Smooth muscle cell (in vitro differentiated cells): ENCODE data around the gene PDLIM7. TPM values are rescaled to one million over a fixed set of nuclear protein-coding genes. Genes with fewer than 3 reads are reported as not detected.
A peak's percentile ranks its signal among the peaks of the same experiment; 100 is the strongest.

ENCODE experiments used
- DNase-seq: peaks from one replicate; lab custom pipeline; 2025; ENCODE audit not compliant: unreplicated experiment; lab: John Stamatoyannopoulos, UW
- H2AFZ ChIP-seq: fragments of 200-600 bp; sonication (generic); 2 replicates; pipeline ENCODE4 v1.6.0; 2016; ENCODE audit warnings: antibody characterized with exemption, low read depth, mild to moderate bottlenecking
- H3F3A ChIP-seq: fragments of 200-600 bp; sonication (generic); 2 replicates; pipeline ENCODE4 v1.6.0; 2017; ENCODE audit warnings: antibody characterized with exemption, low read depth
- H3K27ac ChIP-seq: fragments of 200-600 bp; sonication (generic); 2 replicates; pipeline ENCODE4 v1.5.1; 2016; ENCODE audit warnings: low read depth, mild to moderate bottlenecking
- H3K27me3 ChIP-seq: fragments of 200-600 bp; sonication (generic); 2 replicates; pipeline ENCODE4 v1.6.1; 2016; ENCODE audit warnings: low read depth, mild to moderate bottlenecking
- H3K36me3 ChIP-seq: fragments of 200-600 bp; sonication (generic); 2 replicates; pipeline ENCODE4 v1.5.1; 2016; ENCODE audit warnings: low read depth
- H3K4me1 ChIP-seq: fragments of 200-600 bp; sonication (generic); 2 replicates; pipeline ENCODE4 v1.5.1; 2016; ENCODE audit warnings: low read depth
- H3K4me2 ChIP-seq: fragments of 200-600 bp; sonication (generic); 2 replicates; pipeline ENCODE4 v1.6.0; 2016; ENCODE audit warnings: mild to moderate bottlenecking
- H3K4me3 ChIP-seq: fragments of 200-600 bp; sonication (generic); 2 replicates; pipeline ENCODE4 v1.5.1; 2016; ENCODE audit warnings: mild to moderate bottlenecking
- H3K79me2 ChIP-seq: fragments of 200-600 bp; sonication (generic); 2 replicates; pipeline ENCODE4 v1.6.0; 2016; ENCODE audit warnings: low read depth, mild to moderate bottlenecking
- H3K9ac ChIP-seq: fragments of 200-600 bp; sonication (generic); 2 replicates; pipeline ENCODE4 v1.6.0; 2016; ENCODE audit warnings: low read depth
- H3K9me3 ChIP-seq: fragments of 200-600 bp; sonication (generic); replicated peaks from 2 replicates; pipeline ENCODE4 v1.5.1; 2016; ENCODE audit warnings: low read depth
- H4K20me1 ChIP-seq: fragments of 200-600 bp; sonication (generic); 2 replicates; pipeline ENCODE4 v1.6.0; 2016; ENCODE audit warnings: low read depth
- WGBS: methylation state at CpG from one replicate; pipeline ENCODE4 v1.1.7; 2016; ENCODE audit warnings: low lambda C conversion rate; 5-methylcytosine and 5-hydroxymethylcytosine counted together
- polyA plus RNA-seq: library from polyadenylated mRNA; unstranded; fragments of >200 nt; fragmentation: Nextera tagmentation; extraction: Ambion mirVana; gene quantifications from 2 replicates; pipeline ENCODE4 v1.2.1, GENCODE V29; 2016
- total RNA-seq: library from RNA; depleted of rRNA; stranded (reverse); fragments of >200 nt; gene quantifications from 2 replicates; pipeline ENCODE4 v1.2.3, GENCODE V29; 2014
- TF ChIP-seq, protein P1 (sequence below): fragments of 200-600 bp; sonication (generic); IDR thresholded peaks from 2 replicates; pipeline ENCODE4 v1.5.1; 2017; ENCODE audit warnings: borderline replicate concordance, mild to moderate bottlenecking, antibody characterized with exemption; ENCODE audit not compliant: insufficient read depth, poor library complexity, severe bottlenecking

PDLIM7 gene
- total and polyA plus RNA-seq, 2 experiments from 2014 or later, result 235 to 511 TPM

DNA sequence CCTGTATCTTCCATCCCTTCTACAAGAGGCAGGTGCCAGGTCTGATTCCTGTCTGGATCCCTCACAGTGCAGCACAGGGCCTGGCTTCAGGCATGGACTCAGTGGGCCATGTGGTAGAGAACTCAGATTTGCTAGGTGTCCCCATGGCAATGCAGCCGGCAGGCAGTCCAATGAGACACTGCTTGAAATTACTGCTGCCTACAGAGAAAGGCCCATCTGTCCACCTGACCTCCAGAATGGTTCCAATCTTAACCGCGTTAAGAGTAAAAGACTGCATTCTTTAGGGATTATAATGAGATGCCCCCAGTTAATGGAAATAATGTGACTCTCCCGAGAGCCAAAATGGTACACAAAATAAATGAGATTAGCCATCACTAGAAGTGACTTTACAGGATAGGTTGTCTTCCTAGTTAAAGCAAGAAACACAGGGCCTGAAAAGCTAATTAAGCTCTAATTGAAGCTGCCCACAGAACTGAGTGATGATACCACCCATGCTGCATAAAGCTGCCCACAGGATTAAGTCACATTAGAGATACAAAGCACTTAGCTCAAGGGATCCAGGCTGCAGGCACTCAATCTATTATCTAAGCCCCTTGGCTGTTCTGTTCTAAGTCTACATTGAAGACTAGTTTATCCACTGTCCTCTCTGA lies 45.5 kb upstream of the PDLIM7 start:
- no peaks in the 10 kb centered on the region for H3K27me3 ChIP-seq
- peaks cover 96% of the 10 kb centered on the region for H4K20me1 ChIP-seq
- H3K79me2 ChIP-seq, result peaks cover 60% of the 10 kb centered on the region
- H3K4me1 ChIP-seq, result peaks cover 31% of the 10 kb centered on the region
- no peak overlapping the region for H3K27ac ChIP-seq
- no peak overlapping the region for H3K9ac ChIP-seq
- DNase-seq, result no peak
- WGBS, result 64% methylated on average over 4 of the region's 4 CpGs
- no peaks in the 10 kb centered on the region for H3K9me3 ChIP-seq
- no peak overlapping the region for H3K4me2 ChIP-seq
- no peak overlapping the region for H3K4me3 ChIP-seq
- H3K36me3 ChIP-seq, result no peaks in the 10 kb centered on the region
- TF ChIP-seq, protein P1, sequence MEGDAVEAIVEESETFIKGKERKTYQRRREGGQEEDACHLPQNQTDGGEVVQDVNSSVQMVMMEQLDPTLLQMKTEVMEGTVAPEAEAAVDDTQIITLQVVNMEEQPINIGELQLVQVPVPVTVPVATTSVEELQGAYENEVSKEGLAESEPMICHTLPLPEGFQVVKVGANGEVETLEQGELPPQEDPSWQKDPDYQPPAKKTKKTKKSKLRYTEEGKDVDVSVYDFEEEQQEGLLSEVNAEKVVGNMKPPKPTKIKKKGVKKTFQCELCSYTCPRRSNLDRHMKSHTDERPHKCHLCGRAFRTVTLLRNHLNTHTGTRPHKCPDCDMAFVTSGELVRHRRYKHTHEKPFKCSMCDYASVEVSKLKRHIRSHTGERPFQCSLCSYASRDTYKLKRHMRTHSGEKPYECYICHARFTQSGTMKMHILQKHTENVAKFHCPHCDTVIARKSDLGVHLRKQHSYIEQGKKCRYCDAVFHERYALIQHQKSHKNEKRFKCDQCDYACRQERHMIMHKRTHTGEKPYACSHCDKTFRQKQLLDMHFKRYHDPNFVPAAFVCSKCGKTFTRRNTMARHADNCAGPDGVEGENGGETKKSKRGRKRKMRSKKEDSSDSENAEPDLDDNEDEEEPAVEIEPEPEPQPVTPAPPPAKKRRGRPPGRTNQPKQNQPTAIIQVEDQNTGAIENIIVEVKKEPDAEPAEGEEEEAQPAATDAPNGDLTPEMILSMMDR, result no peak
- H2AFZ ChIP-seq, result no peak overlapping the region
- peaks cover 22% of the 10 kb centered on the region for H3F3A ChIP-seq

DNA sequence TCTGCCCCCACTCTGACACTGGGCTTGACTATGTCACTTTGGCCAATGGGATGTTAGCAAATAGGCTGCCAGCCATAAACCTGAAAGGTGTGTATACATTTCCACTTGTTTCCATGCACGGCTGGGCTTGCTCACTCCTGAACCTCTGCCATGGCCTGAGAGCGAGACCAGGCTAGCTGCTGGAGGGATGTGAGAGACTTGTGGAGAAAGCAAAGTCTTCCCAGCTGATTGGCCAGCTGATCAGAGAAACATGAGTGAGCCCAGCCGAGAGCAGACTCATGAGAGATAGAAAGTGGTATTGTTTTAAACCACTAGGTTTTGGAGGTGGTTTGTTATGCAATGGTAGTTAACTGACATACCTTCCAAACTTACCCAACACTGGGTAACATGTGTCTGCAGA lies 43.0 kb upstream of the PDLIM7 start:
- peaks cover 4% of the 10 kb centered on the region for H3K36me3 ChIP-seq
- H3K27me3 ChIP-seq, result no peaks in the 10 kb centered on the region
- H2AFZ ChIP-seq, result no peak overlapping the region
- H3K4me1 ChIP-seq, result peaks cover 29% of the 10 kb centered on the region
- WGBS, result 90% methylated on average over 3 of the region's 3 CpGs
- peaks cover 91% of the 10 kb centered on the region for H4K20me1 ChIP-seq
- TF ChIP-seq, protein P1, result no peak
- DNase-seq, result no peak
- H3K4me3 ChIP-seq, result no peak overlapping the region
- H3K9me3 ChIP-seq, result no peaks in the 10 kb centered on the region
- peaks cover 7% of the 10 kb centered on the region for H3F3A ChIP-seq
- H3K9ac ChIP-seq, result no peak overlapping the region
- H3K79me2 ChIP-seq, result peaks cover 62% of the 10 kb centered on the region
- H3K27ac ChIP-seq, result no peak overlapping the region
- no peak overlapping the region for H3K4me2 ChIP-seq

DNA sequence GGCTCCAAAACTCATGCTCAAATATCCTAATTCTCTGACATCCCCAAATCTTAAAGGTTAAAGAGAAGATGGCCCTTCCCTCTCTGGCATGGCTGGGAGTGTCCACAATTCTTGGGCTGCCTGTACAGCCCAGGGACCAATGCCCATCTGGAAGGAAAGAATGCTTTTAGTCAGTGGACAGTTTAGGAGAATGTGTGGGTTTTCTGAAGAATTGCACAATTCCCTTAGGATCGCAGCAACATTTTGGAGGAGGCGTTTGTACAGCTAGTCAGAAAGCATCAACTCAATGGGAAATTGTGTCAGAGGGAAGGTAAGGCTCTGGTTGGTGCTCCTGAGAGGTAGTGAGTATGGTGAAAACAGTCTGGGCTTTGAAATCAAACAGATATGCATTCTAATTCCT lies 42.0 kb upstream of the PDLIM7 start:
- Histone ChIP-seq H3K9ac (no peak overlapping the region), H3K27me3 (no peaks in the 10 kb centered on the region), H3K4me2 (peak overlapping the region; percentile 37), H3K9me3 (no peaks in the 10 kb centered on the region), H2AFZ (no peak overlapping the region), H3K4me3 (no peak overlapping the region), H3K27ac (peak overlapping the region; percentile 92), H3F3A (peaks cover 7% of the 10 kb centered on the region), H3K36me3 (peaks cover 8% of the 10 kb centered on the region), H3K79me2 (peaks cover 62% of the 10 kb centered on the region), H4K20me1 (peaks cover 90% of the 10 kb centered on the region), H3K4me1 (peaks cover 26% of the 10 kb centered on the region)
- TF ChIP-seq, protein P1, result no peak
- WGBS, result 14% methylated on average over 2 of the region's 2 CpGs
- DNase-seq, result no peak

DNA sequence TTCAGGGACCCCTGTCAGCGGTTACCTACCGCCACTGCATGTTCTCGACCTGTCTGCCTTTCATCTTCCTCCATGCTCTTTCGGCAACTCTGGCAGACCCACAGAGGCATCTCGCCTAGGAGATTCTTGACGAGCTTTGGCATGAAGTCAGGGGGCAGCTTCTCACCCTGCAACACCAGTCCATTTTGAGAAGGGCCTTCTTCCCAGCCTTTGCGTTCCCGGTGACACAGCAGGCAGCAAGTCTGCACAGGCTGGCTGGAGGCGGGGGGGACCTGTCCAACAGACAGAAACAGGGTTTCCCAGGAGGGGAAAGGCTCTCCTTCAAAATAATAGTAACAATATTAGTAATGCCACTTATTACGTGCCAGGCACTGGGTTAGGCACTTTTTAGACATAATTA lies 41.5 kb upstream of the PDLIM7 start:
- no peak overlapping the region for H3K4me3 ChIP-seq
- no peak overlapping the region for H3K4me2 ChIP-seq
- no peak overlapping the region for H2AFZ ChIP-seq
- no peak for DNase-seq
- peaks cover 8% of the 10 kb centered on the region for H3K36me3 ChIP-seq
- no peaks in the 10 kb centered on the region for H3K9me3 ChIP-seq
- peak overlapping the region; percentile 92 for H3K27ac ChIP-seq
- WGBS, result 95% methylated on average over 10 of the region's 10 CpGs
- peak overlapping the region; percentile 72 for H3K9ac ChIP-seq
- TF ChIP-seq, protein P1, result no peak
- peaks cover 87% of the 10 kb centered on the region for H4K20me1 ChIP-seq
- H3F3A ChIP-seq, result peaks cover 7% of the 10 kb centered on the region
- no peaks in the 10 kb centered on the region for H3K27me3 ChIP-seq
- peaks cover 57% of the 10 kb centered on the region for H3K79me2 ChIP-seq
- H3K4me1 ChIP-seq, result peaks cover 21% of the 10 kb centered on the region
